HepG2 (cell line): ENCODE measurements around the gene TLK2. TPM values are rescaled to one million over a fixed set of nuclear protein-coding genes. Genes with fewer than 3 reads are reported as not detected.
A peak's percentile ranks its signal among the peaks of the same experiment; 100 is the strongest.

Experiments
- ATAC-seq: fragments of 200-7000 bp; cut with Tn5 transposase; 3 replicates; pipeline ENCODE4 v1.9.1; 2020; ENCODE audit warnings: mild to moderate bottlenecking, moderate library complexity
- BruUV-seq: library from RNA; stranded (reverse); fragments of 400-500 nt; replicated peaks from 2 replicates; lab custom pipeline; 2021; lab: Mats Ljungman, UMichigan
- CTCF ChIA-PET: fragments of 300-600 bp; formaldehyde crosslinking; extraction: SDS; loops from one replicate; lab custom pipeline; 2021; ENCODE audit warnings: low total read pairs, inconsistent platforms, low intra/inter-chr PET ratio; lab: Yijun Ruan, JAX
- POLR2A ChIA-PET: fragments of 350-600 bp; sonication (Branson Sonifier 250); formaldehyde crosslinking; loops from one replicate; lab custom pipeline; 2020; ENCODE audit warnings: antibody characterized with exemption, inconsistent platforms; lab: Yijun Ruan, JAX
- DNase-seq: peaks from one replicate; pipeline ENCODE4 v3.0.0-alpha.2; 2015; ENCODE audit warnings: low spot score
- FAIRE-seq: peaks from 3 replicates; lab custom pipeline; 2011; peaks lifted over from hg19 to GRCh38; lab: Jason Lieb, UNC
- H2AFZ ChIP-seq: one replicate; pipeline ENCODE4 v1.6.1; 2011; ENCODE audit warnings: low read length, inconsistent platforms
- H3K27ac ChIP-seq: fragments of 300-600 bp; 3 replicates; pipeline ENCODE4 v1.8.0; 2011; ENCODE audit warnings: mixed run types, mild to moderate bottlenecking, mixed read lengths, low read length, inconsistent platforms; ENCODE audit not compliant: insufficient read depth; ENCODE audit errors: extremely low read length
- H3K27me3 ChIP-seq, 2 experiments: fragments of 200-600 bp in 1 of 2; 2 replicates in 1 of 2; 3 replicates in 1 of 2; pipeline versions ENCODE4 v1.6.0 to v1.8.0; 2011; ENCODE audit warnings: low read length in 2 of 2, mild to moderate bottlenecking in 2 of 2, moderate library complexity in 2 of 2, inconsistent platforms in 1 of 2; ENCODE audit not compliant: insufficient read depth in 2 of 2, control insufficient read depth in 1 of 2
- H3K36me3 ChIP-seq, 2 experiments: fragments of 200-600 bp in 1 of 2; replicated peaks in 1 of 2; 2 replicates in 1 of 2; 3 replicates in 1 of 2; pipeline versions ENCODE4 v1.5.1 to v1.8.0; 2011; ENCODE audit warnings: low read length in 2 of 2, inconsistent platforms in 1 of 2; ENCODE audit not compliant: insufficient read depth in 2 of 2, control insufficient read depth in 1 of 2
- H3K4me1 ChIP-seq: 2 replicates; pipeline ENCODE4 v1.5.1; 2012; ENCODE audit warnings: low read length, inconsistent platforms; ENCODE audit not compliant: insufficient read depth
- H3K4me2 ChIP-seq: 2 replicates; pipeline ENCODE4 v1.6.0; 2011; ENCODE audit warnings: low read depth, low read length, inconsistent platforms
- H3K4me3 ChIP-seq, 3 experiments: fragments of 200-600 bp in 1 of 3; sonication (generic), shearing (Covaris generic) in 1 of 3; replicated peaks in 1 of 3; 2 replicates each; pipeline ENCODE4 v1.5.1; 2011 to 2016; ENCODE audit warnings: low read length in 3 of 3, inconsistent platforms in 2 of 3, low read depth in 2 of 3, mild to moderate bottlenecking in 2 of 3, control low read depth in 1 of 3, mixed read lengths in 1 of 3; ENCODE audit not compliant: insufficient read depth in 1 of 3
- H3K79me2 ChIP-seq: one replicate; pipeline ENCODE4 v1.6.1; 2011; ENCODE audit warnings: low read length, inconsistent platforms; ENCODE audit not compliant: insufficient read depth
- H3K9ac ChIP-seq: 2 replicates; pipeline ENCODE4 v1.6.0; 2011; ENCODE audit warnings: mild to moderate bottlenecking, low read depth, low read length, inconsistent platforms; ENCODE audit not compliant: insufficient read depth
- H3K9me3 ChIP-seq: 2 replicates; pipeline ENCODE4 v1.5.1; 2012; ENCODE audit warnings: mild to moderate bottlenecking, low read length
- H4K20me1 ChIP-seq: 2 replicates; pipeline ENCODE4 v1.6.0; 2011; ENCODE audit warnings: inconsistent platforms, mild to moderate bottlenecking, low read length, moderate library complexity; ENCODE audit not compliant: insufficient read depth
- BHLHE40 ChIP-seq: IDR thresholded peaks from 2 replicates; pipeline ENCODE4 v1.6.1; 2011; ENCODE audit warnings: low read length, improper control_type of control experiment
- CBFB ChIP-seq: sonication (generic); formaldehyde crosslinking; IDR thresholded peaks from 2 replicates; pipeline ENCODE4 v1.4.0; 2020; ENCODE audit warnings: missing genetic modification reagents
- KDM6A ChIP-seq: IDR thresholded peaks from 2 replicates; pipeline ENCODE4 v1.6.1; 2016; ENCODE audit warnings: low read depth
- RELA ChIP-seq: sonication (generic); formaldehyde crosslinking; IDR thresholded peaks from 2 replicates; pipeline ENCODE4 v1.4.0; 2020; ENCODE audit warnings: missing genetic modification reagents
- ZKSCAN1 ChIP-seq: fragments of 150-350 bp; IDR thresholded peaks from 2 replicates; pipeline ENCODE4 v1.6.1; 2014; ENCODE audit warnings: low read length
- ZMYM4 ChIP-seq: sonication (generic); formaldehyde crosslinking; IDR thresholded peaks from 2 replicates; pipeline ENCODE4 v1.8.1; 2023; ENCODE audit warnings: mild to moderate bottlenecking, missing genetic modification reagents
- ZNF124 ChIP-seq: sonication (generic); formaldehyde crosslinking; IDR thresholded peaks from 2 replicates; pipeline ENCODE4 v1.4.0; 2020; ENCODE audit warnings: missing genetic modification reagents
- WGBS: methylation state at CpG from one replicate; pipeline ENCODE4 v1.1.6; 2017; ENCODE audit warnings: low lambda C conversion rate; 5-methylcytosine and 5-hydroxymethylcytosine counted together
- in situ Hi-C: cut with HindIII; loops from 2 replicates; pipeline ENCODE4 v1.10.0; 2017; ENCODE audit warnings: low pct_unique_long_range_greater_than_20kb; ENCODE audit not compliant: extremely low pct_ligation_motif_present
- intact Hi-C: fragments of 100-400 bp; cut with micrococcal nuclease; formaldehyde crosslinking; loops from one replicate; pipeline ENCODE4 v1.10.0; 2022; ENCODE audit not compliant: unreplicated experiment
- polyA plus RNA-seq, 8 experiments: library from polyadenylated mRNA; depleted of rRNA in 3 of 8; stranded (reverse) in 7 of 8; unstranded in 1 of 8; fragments of >200 nt; fragmentation: Illumina TruSeq in 4 of 8; extraction: Trizol in 4 of 8; gene quantifications; 2 replicates each; pipeline versions ENCODE4 v1.2.1 to v1.2.3, GENCODE V29; 2011 to 2016; ENCODE audit warnings: low read depth in 4 of 8, missing spikeins in 1 of 8, mixed read lengths in 1 of 8; ENCODE audit not compliant: insufficient read depth in 1 of 8
- total RNA-seq, 5 experiments: library from RNA; depleted of rRNA; stranded (reverse); fragments of >200 nt; fragmentation: Illumina TruSeq; extraction: Trizol; gene quantifications; 2 replicates each; pipeline ENCODE4 v1.2.3, GENCODE V29; 2016; ENCODE audit warnings: low read depth in 1 of 5
- TF ChIP-seq, protein P1 (sequence below): sonication (generic); formaldehyde crosslinking; IDR thresholded peaks from 2 replicates; pipeline ENCODE4 v1.4.0; 2020; ENCODE audit warnings: missing genetic modification reagents
- TF ChIP-seq, protein P2 (sequence below), 2 experiments: fragments of 450-650 bp in 1 of 2; sonication (generic) in 1 of 2; formaldehyde crosslinking; IDR thresholded peaks; 2 replicates each; pipeline versions ENCODE4 v1.5.0 to v1.8.0; 2020 to 2022; ENCODE audit warnings: mild to moderate bottlenecking in 1 of 2, missing genetic modification reagents in 1 of 2

The TLK2 gene
- total and polyA plus RNA-seq, 2 of the 13 experiments (the other 11 are each of a cell fraction or from before 2014, with no cell fraction given): 58.7 to 60.8 TPM

DNA sequence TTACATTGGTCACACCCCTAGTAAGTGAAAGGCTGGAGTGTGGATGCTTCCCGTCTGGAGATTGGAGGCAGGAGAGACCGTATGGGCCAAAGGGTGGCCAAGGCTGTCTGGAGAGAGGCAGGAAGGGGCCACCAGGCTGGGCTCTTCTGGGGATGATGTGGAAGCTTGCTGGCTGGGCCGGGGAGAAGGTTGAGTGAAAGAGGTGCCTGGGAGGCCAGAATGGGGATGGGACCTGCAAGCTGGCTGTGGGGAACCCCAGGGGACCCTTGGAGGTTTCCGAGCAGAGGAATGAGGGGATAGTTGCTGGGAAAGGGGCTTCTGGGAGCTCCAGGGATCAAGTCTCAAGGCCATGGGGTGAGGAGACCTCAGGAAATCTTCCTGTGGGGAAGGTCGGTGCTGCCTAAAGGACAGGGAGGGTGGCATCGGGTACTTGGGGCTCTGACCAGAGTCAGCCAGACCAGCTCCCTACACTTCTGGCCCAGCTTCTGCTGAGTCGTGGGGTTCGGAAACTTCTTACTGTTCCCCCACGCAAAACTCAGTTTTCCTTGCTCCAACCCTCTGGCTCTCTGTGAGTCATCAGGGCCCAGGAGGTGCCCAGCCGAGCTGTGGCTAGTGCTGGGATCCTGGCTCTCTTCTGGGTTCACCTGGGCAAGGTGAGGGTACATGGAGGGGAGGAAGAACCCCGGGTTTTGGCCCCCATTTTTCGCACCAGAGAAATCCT, 151.9 kb downstream of the TLK2 start:
- Histone ChIP-seq H3K4me1 (peaks cover 25% of the 10 kb centered on the region), H3K4me2 (no peak overlapping the region), H3K4me3 (no peak overlapping the region), H3K9ac (no peak overlapping the region), H3K27ac (no peak overlapping the region), H3K79me2 (no peaks in the 10 kb centered on the region), H3K36me3 (no peaks in the 10 kb centered on the region), H3K27me3 (peaks cover 21 to 65% of the 10 kb centered on the region in 2 experiments; a peak in 4 of 5 replicates), H3K9me3 (no peaks in the 10 kb centered on the region), H4K20me1 (no peaks in the 10 kb centered on the region), H2AFZ (no peak overlapping the region)
- no TSS peak for BruUV-seq
- ATAC-seq: no peak
- ChIA-PET POLR2A (no interaction called here), CTCF (no interaction called here)
- no peak for FAIRE-seq
- in situ Hi-C loops: no loop called here
- whole genome bisulfite sequencing: 13% methylated on average over 12 of the region's 12 CpGs
- intact Hi-C loops: no loop called here
- DNase-seq: no peak
- TF ChIP-seq KDM6A (no peak), RELA (no peak), CBFB (CRISPR knock-in tag) (no peak), ZMYM4 (CRISPR knock-in tag) (no peak), BHLHE40 (no peak), ZKSCAN1 (no peak), ZNF124 (CRISPR knock-in tag) (no peak)
- TF ChIP-seq, protein P1, sequence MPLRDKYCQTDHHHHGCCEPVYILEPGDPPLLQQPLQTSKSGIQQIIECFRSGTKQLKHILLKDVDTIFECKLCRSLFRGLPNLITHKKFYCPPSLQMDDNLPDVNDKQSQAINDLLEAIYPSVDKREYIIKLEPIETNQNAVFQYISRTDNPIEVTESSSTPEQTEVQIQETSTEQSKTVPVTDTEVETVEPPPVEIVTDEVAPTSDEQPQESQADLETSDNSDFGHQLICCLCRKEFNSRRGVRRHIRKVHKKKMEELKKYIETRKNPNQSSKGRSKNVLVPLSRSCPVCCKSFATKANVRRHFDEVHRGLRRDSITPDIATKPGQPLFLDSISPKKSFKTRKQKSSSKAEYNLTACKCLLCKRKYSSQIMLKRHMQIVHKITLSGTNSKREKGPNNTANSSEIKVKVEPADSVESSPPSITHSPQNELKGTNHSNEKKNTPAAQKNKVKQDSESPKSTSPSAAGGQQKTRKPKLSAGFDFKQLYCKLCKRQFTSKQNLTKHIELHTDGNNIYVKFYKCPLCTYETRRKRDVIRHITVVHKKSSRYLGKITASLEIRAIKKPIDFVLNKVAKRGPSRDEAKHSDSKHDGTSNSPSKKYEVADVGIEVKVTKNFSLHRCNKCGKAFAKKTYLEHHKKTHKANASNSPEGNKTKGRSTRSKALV: 0 out of 2 replicates have a peak, but pooled peaks have one; percentile 2
- TF ChIP-seq, protein P2, sequence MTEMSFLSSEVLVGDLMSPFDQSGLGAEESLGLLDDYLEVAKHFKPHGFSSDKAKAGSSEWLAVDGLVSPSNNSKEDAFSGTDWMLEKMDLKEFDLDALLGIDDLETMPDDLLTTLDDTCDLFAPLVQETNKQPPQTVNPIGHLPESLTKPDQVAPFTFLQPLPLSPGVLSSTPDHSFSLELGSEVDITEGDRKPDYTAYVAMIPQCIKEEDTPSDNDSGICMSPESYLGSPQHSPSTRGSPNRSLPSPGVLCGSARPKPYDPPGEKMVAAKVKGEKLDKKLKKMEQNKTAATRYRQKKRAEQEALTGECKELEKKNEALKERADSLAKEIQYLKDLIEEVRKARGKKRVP (CRISPR knock-in tag; IDR thresholded peaks at IDR 0.05): no peak
